HG03280 (cell line): Measurements from ENCODE around the gene PHLDB1.
"Not testable (repeated sequence)": the region's sequence is repeated elsewhere in the genome, so short reads cannot be mapped to it uniquely, and the experiment has no call there.

Experiments used
- ATAC-seq: cut with Tn5 transposase; IDR thresholded peaks from one replicate; pipeline ENCODE4 v1.9.1; 2021; ENCODE audit warnings: mild to moderate bottlenecking, moderate library complexity; ENCODE audit not compliant: unreplicated experiment

The PHLDB1 gene

DNA sequence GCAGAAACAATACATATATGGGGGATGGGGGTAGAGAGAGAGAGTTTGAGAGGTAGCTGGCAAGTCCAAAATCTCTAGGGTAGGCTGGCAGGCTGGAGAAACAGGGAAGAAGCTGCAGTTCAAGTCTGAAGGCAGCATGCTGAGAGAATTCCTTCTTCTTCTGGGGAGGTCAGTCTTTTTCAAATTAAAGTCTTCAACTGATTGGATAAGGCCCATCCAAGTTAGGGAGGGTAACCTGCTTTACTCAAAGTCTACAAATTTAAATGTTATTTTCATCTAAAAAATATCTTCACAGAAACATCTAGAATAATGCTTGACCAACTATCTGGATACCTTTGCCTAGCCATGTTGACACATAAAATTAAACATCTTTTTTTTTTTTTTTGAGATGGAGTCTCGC, 75.0 kb downstream of the PHLDB1 start:
- no peak for ATAC-seq

DNA sequence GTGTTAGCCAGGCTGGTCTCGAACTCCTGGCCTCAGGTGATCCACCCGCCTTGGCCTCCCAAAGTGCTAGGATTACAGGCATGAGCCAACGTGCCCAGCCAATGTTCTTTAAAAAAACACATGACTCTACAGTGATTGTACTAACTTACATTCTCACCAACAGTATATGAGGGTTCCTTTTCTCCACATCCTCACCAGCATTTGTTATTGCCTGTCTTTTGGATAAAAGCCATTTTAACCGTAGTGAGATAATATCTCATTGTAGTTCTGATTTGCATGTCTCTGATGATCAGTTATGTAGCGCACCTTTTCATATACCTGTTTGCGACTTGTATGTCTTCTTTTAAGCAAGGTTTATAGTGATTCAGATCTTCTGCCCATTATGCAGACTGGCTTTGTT, 75.5 kb downstream of the PHLDB1 start:
- not testable (repeated sequence) for ATAC-seq

DNA sequence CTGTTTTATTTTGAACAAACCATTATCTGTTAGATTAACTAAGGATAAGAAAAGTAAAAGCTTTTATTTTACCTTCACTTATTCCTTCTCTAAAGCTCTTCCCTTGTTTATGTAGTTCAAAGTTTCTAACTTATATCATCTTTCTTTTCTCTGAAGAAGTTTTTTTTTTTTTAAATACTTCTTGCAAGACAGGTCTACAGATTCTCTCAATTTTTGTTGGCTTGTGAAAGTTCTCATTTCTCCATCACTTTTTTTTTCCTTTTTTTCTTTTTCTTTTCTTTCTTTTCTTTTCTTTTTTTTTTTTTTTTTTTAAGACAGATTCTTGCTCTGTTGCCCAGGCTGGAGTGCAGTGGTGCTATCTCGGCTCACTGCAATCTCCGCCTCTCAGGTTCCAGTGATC, 76.8 kb downstream of the PHLDB1 start:
- ATAC-seq, result no peak

DNA sequence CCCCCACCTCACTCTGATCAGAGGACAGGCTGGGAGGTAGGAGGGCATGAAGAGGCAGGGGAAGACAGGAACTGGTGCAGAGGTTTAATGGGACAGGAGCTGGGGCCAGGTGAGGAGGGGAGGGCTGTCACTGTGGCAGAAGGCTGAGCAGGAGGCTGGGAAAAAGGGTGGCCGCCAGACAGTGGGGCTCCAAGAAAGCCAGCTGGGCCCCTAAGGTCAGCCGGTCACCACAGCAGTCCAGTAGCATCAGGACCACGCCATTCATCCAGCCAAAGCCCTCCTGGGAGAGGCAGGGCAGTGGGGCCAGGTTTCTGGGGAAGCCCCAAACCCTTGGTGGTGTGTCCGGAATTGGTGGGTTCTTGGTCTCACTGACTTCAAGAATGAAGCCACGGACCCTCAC, 80.5 kb downstream of the PHLDB1 start:
- ATAC-seq, result no peak

DNA sequence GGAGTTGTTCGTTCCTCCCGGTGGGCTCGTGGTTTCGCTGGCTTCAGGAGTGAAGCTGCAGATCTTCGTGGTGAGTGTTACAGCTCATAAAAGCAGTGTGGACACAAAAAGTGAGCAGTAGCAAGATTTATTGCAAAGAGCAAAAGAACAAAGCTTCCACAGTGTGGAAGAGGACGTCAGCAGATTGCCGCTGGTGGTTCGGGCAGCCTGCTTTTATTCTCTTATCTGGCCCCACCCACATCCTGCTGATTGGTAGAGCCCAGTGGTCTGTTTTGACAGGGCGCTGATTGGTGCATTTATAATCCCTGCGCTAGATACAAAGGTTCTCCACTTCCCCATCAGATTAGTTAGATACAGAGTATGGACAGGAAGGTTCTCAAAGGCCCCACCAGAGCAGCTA, 80.9 kb downstream of the PHLDB1 start:
- ATAC-seq, result not testable (repeated sequence)

DNA sequence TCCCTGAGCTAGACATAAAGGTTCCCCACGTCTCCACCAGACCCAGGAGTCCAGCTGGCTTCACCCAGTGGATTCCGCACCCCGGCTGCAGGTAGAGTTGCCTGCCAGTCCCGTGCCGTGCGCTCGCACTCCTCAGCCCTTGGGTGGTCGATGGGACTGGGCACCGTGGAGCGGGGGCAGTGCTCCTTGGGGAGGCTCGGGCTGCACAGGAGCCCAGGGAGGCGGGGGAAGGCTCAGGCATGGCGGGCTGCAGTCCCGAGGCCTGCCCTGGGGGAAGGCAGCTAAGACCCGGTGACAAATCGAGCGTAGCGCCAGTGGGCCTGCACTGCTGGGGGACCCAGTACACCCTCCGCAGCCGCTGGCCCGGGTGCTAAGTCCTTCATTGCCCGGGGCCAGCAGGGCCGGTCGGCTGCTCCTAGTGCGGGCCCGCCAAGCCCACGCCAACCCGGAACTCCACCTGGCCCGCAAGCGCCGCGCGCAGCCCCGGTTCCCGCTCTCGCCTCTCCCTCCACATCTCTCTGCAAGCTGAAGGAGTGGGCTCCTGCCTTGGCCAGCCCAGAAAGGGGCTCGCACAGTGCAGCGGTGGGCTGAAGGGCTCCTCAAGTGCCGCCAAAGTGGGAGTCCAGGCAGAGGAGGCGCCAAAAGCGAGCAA, 81.6 kb downstream of the PHLDB1 start:
- no peak for ATAC-seq

DNA sequence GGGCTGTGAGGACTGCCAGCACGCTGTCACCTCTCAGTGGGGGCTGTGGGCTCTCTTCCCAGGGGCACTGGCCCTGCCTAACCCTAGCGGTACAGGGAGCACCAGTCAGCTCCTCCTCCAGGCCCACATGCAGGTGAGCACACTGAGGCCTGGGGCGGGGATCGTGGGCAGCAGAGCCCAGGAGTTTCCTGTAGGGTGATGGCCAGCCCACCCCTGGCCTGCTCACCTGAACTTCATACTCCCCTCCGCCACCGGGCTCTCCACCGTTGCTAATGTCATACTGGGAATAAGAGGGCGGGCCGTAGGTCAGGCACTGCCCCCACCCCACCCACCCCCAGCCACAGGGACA, 82.1 kb downstream of the PHLDB1 start:
- no peak for ATAC-seq

DNA sequence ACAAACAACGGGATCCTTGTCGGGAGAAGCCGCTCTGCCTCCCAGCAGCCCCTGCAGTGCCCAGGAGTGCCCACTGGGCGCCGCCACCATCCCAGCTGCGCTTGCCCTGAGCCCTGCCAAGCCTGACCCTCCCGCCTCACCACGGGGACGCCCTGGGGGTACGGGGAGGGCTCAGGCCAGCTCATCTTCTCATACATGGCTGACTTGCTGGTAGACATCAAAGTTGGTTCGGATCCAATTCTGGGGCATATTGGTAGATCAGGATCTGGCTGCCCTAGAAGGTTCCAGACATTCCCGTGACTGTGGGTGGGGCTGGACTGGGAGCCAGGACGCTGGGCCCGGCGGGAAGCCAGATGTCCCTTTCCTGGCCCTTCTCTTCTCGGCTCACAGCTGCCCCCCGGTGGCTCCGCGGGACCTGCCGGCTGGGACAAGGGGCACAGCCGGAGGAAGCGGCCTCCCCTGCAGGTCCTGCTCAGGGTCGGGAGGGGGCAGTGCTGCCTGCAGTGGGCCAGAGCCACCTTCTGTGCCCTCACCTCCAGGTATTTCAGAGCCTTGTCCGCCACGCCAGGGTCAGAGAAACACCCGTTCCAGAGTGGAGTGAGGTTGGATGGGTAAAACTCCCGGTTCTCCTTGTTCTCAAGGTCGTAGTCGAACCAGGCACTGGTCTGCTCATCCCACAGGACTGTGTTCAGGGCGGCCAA, 82.6 kb downstream of the PHLDB1 start:
- peak; percentile 85 for ATAC-seq

DNA sequence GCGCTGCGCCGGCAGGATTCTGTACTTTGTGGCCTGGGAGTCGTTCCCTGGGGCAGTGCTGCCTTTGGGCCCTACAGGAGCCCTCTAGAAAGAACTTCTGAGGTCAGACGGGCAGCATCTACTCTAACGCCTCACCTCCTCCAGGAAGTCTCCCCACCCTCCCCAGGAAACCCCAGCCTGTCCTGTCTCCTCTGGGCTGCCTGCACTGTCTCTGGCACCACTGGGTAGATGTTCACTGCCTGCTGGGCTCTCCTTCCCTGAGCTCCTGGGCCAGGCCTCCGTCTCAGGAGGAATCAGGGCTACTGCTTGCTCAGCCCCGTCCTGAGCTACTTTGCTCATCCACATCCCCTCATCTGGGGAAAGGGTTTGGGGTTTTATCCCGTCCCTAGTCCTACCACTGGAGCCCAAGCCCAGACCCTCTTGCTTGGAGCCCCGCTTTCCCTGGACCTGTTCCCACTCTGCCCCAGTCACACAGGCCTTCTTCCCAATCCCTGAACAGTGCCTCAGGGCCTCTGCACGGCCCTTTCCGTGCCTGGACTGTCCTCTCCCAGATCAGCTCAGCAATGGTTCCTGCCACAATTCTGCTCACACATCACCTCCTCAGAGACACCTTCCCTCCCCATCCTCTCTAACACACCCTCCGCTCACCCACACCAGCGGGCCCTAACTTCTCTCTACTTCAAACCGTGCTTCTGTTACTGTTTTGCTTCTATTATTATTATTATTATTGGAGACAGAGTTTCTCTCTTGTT, 83.3 kb downstream of the PHLDB1 start:
- ATAC-seq, result no peak

DNA sequence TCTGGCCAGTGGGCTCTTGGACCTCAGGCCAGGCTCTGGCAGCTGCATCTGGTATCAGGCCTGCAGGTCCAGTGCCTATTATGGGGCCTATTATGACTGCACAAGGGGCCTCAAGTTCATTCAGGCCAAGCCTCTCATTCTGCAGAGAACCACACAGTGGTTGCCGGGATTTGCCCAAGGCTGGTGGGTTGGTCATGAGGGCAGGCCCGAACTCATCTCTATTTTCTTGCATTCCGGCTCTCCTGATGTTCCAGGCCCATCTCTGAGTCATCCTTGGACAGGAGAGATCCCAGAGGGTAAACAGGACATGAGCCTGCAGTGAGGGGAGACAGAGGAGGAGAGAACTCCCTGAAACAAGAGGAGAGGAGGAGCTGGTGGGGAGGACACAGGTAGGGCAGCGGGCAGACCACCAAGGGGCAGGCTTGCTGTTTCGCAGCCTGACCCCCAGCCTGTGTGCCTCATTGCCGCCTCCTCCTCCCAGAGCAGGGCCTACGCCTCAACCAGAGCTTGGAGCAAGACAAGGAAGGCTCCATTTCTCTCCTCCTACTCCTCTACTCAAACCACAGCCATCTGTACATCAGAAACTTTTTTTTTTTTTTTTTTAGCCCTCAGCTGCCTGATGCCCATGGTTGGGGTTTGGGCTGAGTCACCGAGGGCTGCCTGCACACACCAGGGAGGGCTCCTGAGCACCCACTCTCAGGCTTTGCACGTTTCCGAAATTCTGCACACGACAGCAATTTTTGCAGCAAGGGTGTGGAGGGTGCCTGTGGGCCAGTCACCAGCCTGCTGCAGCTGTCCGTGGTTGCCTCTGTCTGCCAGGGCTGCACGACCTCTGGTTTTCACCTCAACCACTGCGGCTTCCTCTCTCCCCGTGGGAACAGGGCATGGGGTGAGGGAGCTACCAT, 84.8 kb downstream of the PHLDB1 start:
- ATAC-seq, result no peak

DNA sequence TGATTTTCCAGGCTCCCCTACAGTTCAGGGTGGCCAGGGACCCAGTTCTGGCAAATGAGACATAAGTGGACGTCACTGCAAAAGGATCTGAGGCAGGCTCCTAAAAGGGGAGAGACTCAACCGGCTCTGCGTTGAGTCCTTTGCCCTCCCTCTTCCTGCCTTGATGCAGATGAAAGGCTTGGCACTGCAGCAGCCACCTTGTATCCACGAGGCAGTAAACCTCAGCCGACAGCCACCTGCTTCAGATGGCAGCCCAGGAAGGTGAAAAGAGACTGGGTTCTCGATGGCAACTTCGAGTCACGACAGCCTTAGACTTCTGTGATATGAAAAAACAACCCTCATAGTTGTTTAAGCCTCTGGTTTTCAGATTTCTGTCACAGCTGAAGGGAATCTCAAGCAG, 86.8 kb downstream of the PHLDB1 start:
- no peak for ATAC-seq

DNA sequence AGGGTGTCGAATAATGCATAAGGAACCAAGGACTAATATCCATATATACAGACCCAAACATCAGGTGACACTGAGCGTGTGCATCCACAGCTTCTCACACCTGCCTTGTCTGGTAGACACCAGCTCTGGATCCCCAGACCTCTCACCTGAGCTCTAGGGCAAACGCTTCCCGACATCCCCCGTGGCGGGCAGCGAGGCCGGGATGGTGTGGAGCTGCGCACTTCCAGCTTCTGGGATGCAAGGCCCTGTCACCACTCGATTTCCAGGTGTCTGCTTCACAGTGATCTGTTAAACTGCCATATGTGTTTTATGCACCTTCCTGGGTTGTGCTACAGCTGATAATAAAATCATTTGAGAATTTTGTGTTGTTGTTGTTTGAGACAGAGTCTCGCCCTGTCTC, 87.4 kb downstream of the PHLDB1 start:
- no peak for ATAC-seq

DNA sequence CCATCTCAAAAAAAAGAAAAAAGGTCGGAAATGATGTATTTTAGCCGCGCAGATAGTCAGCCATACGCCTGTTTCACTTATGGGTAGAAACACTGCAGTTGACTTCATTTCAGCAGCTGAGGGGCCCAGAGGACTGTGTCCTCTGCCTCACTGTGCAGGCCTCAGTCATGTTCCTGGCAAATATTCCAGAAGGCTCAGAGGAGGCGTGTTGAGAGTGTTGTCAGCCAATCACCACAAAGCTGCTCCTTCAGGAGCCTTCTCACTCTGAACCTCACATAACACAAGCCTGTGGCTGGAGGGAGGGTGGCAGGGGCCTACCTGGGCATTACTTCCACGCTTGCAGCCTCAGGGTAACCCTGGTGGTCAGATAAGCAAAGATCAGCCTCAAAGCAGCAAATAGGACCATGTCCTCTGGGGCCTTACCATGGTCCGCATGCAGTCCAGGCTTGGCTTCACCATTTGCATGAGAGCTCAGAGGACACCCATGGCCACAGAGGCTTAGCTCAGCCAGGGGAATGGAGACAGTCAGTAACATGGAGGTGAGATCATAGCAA, 89.3 kb downstream of the PHLDB1 start:
- ATAC-seq, result no peak

DNA sequence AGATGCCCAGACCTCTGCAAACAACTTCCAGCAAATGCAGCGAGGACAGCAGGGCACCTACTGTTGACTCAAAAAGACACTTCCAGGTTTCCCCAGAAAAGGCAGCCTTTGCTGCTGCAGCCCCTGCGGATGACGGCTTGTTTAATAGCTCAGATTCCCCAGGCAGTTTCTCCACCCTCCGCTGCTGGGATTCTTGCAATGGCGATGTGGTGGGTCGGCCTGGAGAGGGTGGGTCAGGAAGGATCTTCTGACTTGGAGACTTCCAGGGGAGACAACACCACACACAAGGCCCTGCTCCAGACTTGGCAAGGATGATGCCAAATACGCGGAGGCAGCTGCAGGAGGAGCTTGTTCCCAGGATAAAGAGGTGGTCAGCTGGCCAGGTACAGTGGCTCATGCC, 89.9 kb downstream of the PHLDB1 start:
- ATAC-seq, result no peak

DNA sequence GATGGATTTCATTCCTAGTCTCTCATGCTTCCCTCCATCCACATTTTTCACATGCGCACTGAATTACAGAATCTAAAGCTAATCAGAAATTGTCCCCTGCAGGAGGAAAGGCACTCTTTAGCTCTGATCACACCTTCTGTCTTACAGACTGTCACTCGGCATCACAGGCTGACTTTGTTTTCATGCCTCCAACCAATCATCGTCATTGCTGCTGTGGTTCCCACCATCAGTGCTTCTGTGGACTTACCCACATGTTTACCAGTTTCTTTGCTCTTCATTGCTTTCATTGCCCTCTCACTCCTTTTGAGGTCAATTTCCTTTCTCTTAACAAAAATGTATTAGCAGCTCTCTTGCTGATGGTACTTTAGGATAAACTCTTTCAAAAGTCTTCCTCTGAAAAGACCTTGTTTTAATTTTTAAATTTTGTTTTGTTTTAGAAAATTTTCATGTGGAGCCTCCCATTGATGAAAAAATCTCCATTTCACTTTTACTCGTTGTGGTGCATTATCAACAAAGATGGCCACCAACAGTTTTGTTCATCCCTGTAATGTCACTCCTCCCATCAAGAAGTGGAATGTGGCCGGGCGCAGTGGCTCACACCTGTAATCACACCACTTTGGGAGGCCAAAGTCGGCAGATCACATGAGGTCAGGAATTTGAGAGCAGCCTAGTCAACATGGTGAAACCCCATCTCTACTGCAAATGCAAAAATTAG, 92.2 kb downstream of the PHLDB1 start:
- no peak for ATAC-seq

DNA sequence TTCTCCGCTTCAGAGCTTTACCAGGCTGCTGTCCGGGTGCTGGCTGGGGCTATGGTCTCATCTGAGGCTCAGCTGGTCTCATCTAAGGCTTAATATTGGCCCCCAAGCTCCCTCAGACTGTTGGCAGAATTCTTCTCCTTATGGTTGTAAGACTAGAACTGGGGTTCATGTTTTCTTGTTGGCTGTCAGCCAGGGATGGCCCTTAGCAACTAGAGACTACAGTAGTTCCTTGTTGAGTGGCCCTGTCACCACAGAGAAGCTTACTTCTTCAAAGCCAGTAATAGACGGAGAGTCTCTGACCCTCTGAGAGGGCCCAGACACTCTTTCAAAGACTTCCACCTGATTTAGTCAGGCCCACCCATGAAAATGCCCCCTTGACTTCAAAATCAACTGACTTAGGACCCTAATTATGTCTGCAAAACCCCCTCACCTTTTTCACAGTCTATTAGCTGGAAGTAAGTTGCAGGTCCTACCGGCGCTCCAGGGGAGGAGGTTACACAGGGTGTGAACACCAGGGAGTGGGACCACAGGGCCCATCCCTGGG, 96.2 kb downstream of the PHLDB1 start:
- ATAC-seq, result no peak

DNA sequence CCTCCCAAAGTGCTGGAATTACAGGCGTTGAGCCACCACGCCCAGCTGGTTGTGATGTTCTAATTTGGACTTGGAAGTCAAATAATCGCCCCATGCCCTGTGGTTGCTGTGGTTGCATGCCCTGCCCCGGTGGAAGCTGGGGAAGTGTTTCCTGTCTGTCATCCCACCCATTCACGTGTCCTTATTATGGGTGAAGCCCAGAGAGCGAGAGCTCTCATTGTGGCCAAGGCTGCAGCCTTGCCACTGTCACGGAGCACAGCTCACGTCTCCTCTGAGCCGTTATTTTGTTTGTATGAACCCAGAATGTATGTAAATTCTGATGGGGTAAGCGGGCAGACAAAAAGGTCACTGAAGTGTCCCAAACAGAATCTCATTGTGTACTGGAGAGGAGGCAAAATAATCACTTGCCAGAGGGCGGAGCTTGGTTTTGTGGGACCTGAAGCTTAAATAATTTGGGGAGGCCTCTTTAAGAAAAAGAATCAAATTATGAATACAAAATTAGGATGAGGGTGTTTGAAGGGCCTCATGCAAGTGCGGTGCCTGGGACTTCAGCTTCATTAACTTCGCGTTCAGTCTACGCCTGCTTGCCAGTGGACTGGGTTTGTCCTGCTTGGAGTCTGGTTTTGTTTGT, 97.8 kb downstream of the PHLDB1 start:
- no peak for ATAC-seq

DNA sequence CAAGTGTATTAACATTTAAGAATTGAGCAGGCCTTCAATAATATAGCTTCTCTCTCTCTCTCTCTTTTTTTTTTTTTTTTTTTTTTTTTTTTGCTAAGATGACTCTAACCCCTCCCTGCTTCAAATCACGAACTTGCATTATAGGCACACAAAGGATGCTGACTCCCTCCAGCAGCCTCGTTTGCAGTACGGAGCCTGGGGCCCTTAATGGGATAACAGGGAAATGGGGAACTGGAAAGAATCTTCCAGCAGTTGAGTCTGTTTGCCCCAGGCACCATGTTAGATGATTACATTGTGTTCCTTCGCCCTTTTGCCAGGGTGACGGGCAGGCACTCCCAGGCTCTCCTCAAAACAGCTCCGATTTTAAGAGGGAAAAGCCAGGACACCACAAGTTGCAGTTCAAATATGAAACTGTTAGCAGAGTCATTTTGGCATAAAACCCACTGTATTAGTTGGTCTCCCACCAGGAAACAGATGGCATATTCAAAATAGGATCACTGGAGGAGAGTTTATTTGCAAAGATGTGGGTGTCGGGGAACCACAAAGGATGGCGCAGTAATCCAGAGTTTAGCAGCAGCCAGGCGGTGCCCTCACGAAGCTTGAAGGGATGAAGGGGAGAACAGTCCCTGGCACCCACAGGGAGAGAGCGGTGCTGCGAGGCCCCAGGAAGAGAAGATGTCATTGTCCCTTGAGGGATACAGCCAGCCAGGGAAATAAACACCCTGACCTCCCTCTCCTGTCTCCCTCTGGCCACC, 98.6 kb downstream of the PHLDB1 start:
- ATAC-seq, result no peak

DNA sequence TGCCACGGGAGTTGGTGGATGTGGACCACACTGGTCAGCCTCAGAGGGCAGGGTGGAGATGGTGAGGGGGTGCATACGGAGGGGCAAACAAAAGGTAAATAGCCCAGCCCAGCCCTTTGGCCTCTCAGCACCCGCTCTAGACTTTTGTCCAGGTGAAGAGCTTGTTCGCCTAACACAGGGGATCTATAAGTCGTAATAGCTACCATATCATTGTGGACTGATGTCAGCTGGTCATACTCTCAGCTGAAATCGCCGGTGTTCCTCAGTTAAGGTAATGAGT, 99.1 kb downstream of the PHLDB1 start:
- ATAC-seq, result no peak
